Measurements from ENCODE around the gene INHA.

DNA sequence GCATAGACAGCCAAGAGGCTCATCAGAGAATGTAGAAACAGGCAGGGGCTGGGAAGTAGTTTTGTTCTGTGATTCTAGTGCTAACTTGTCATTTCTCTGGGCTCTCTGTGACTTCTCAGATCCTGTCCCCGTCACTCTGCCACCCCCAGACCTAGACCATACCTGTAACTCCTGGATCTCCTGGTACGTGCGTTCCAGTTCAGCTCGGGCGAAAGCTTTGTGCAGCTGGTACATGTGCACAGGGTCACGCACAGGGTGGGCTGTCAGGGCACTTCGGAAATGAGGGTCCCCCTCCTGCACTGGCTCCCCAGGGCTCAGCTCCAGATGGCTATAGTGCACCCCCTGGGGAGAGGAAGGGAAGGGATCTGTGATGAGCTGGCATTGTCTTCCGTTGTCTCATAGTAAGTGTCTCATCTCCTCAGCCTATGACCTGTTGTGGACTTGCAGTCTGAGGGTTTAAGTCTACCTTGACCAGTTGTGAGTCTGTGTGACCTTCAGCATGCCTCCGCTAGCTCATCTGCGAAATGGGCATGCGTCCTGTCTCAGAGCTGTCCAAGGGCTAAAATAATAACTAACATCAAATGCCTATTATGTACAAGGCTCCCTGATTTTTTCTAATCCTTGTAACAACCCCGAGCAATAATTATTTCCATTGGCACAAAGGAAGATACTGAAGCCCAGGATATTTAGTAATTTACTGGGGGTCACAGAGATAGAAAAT is 31.2 kb upstream of the INHA start:
- TF ChIP-seq, protein P1, sequence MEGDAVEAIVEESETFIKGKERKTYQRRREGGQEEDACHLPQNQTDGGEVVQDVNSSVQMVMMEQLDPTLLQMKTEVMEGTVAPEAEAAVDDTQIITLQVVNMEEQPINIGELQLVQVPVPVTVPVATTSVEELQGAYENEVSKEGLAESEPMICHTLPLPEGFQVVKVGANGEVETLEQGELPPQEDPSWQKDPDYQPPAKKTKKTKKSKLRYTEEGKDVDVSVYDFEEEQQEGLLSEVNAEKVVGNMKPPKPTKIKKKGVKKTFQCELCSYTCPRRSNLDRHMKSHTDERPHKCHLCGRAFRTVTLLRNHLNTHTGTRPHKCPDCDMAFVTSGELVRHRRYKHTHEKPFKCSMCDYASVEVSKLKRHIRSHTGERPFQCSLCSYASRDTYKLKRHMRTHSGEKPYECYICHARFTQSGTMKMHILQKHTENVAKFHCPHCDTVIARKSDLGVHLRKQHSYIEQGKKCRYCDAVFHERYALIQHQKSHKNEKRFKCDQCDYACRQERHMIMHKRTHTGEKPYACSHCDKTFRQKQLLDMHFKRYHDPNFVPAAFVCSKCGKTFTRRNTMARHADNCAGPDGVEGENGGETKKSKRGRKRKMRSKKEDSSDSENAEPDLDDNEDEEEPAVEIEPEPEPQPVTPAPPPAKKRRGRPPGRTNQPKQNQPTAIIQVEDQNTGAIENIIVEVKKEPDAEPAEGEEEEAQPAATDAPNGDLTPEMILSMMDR (IDR thresholded peaks at IDR 0.05), result no peak
- TF ChIP-seq POLR2A (IDR thresholded peaks at IDR 0.05), result no peak

Measured in right lobe of liver (tissue), 4 donors.